T-helper 1 cell treated with Interleukin-12 subunit alpha and Interleukin-12 subunit beta and Interleukin-4 antibody, amounts not matched to agents 30 μg/mL and 1 μg/mL, for 36 hours (primary cell): ENCODE results near the gene TTC39C.
A peak's percentile ranks its signal among the peaks of the same experiment; 100 is the strongest.
"Not testable (repeated sequence)": the region's sequence is repeated elsewhere in the genome, so short reads cannot be mapped to it uniquely, and the experiment has no call there.

ENCODE experiments used
- H3K27ac Mint-ChIP-seq: one replicate; pipeline ENCODE4 v1.8.0; 2021; ENCODE audit warnings: mild to moderate bottlenecking, mixed read lengths
- H3K27me3 Mint-ChIP-seq: one replicate; pipeline ENCODE4 v1.8.0; 2021; ENCODE audit warnings: low read depth, mixed read lengths
- H3K36me3 Mint-ChIP-seq: one replicate; pipeline ENCODE4 v1.8.0; 2021; ENCODE audit warnings: low read depth, mixed read lengths
- H3K4me1 Mint-ChIP-seq: one replicate; pipeline ENCODE4 v1.8.0; 2021; ENCODE audit warnings: low read depth, mixed read lengths
- H3K4me3 Mint-ChIP-seq: one replicate; pipeline ENCODE4 v1.8.0; 2021; ENCODE audit warnings: mild to moderate bottlenecking, moderate library complexity, mixed read lengths
- H3K9me3 Mint-ChIP-seq: one replicate; pipeline ENCODE4 v1.8.0; 2021; ENCODE audit warnings: mixed read lengths

The TTC39C gene

GRCh38 chr18:24068945-24069693 is 54.6 kb downstream of the TTC39C start:
- Mint-ChIP-seq H3K9me3 (peaks cover 4% of the 10 kb centered on the region), H3K4me3 (no peak overlapping the region), H3K27ac (no peak overlapping the region), H3K36me3 (peaks cover 35% of the 10 kb centered on the region), H3K27me3 (no peaks in the 10 kb centered on the region), H3K4me1 (peaks cover 7% of the 10 kb centered on the region)

GRCh38 chr18:24071029-24071428 is 56.5 kb downstream of the TTC39C start:
- Mint-ChIP-seq H3K9me3 (peaks cover 8% of the 10 kb centered on the region), H3K36me3 (peaks cover 46% of the 10 kb centered on the region), H3K27ac (no peak overlapping the region), H3K4me3 (no peak overlapping the region), H3K4me1 (peaks cover 19% of the 10 kb centered on the region), H3K27me3 (no peaks in the 10 kb centered on the region)

GRCh38 chr18:24071779-24072178 is 57.2 kb downstream of the TTC39C start:
- H3K4me3 Mint-ChIP-seq: no peak overlapping the region
- no peaks in the 10 kb centered on the region for H3K27me3 Mint-ChIP-seq
- no peak overlapping the region for H3K27ac Mint-ChIP-seq
- H3K4me1 Mint-ChIP-seq: peaks cover 24% of the 10 kb centered on the region
- H3K36me3 Mint-ChIP-seq: peaks cover 47% of the 10 kb centered on the region
- peaks cover 8% of the 10 kb centered on the region for H3K9me3 Mint-ChIP-seq

- H3K27me3 Mint-ChIP-seq: no peaks in the 10 kb centered on the region
- H3K9me3 Mint-ChIP-seq: peaks cover 8% of the 10 kb centered on the region
- H3K36me3 Mint-ChIP-seq: peaks cover 44% of the 10 kb centered on the region
- peaks cover 29% of the 10 kb centered on the region for H3K4me1 Mint-ChIP-seq
- no peak overlapping the region for H3K4me3 Mint-ChIP-seq
- H3K27ac Mint-ChIP-seq: no peak overlapping the region
Measured at GRCh38 chr18:24072743-24073142, 58.2 kb downstream of the TTC39C start.

GRCh38 chr18:24073791-24074190 is 59.2 kb downstream of the TTC39C start:
- H3K4me1 Mint-ChIP-seq: peaks cover 28% of the 10 kb centered on the region

GRCh38 chr18:24074757-24075156 is 60.2 kb downstream of the TTC39C start:
- H3K9me3 Mint-ChIP-seq, H3K4me3 Mint-ChIP-seq, H3K27ac Mint-ChIP-seq, H3K27me3 Mint-ChIP-seq: not testable (repeated sequence)
- Mint-ChIP-seq H3K36me3 (peaks cover 41% of the 10 kb centered on the region), H3K4me1 (peaks cover 30% of the 10 kb centered on the region)

More at GRCh38 chr18:24073791-24074190, 59.2 kb downstream of the TTC39C start:
- H3K9me3 Mint-ChIP-seq: peaks cover 8% of the 10 kb centered on the region
- H3K4me3 Mint-ChIP-seq: no peak overlapping the region
- no peaks in the 10 kb centered on the region for H3K27me3 Mint-ChIP-seq
- peaks cover 41% of the 10 kb centered on the region for H3K36me3 Mint-ChIP-seq
- H3K27ac Mint-ChIP-seq: no peak overlapping the region

- Mint-ChIP-seq H3K4me3 (peak overlapping the region; percentile 2), H3K36me3 (peaks cover 40% of the 10 kb centered on the region), H3K9me3 (peaks cover 8% of the 10 kb centered on the region), H3K27me3 (no peaks in the 10 kb centered on the region), H3K4me1 (peaks cover 33% of the 10 kb centered on the region), H3K27ac (peak overlapping the region; percentile 55)
Measured at GRCh38 chr18:24075767-24076597, 61.4 kb downstream of the TTC39C start.

- no peak overlapping the region for H3K27ac Mint-ChIP-seq
- H3K4me3 Mint-ChIP-seq: no peak overlapping the region
- H3K4me1 Mint-ChIP-seq: peaks cover 34% of the 10 kb centered on the region
- peaks cover 8% of the 10 kb centered on the region for H3K9me3 Mint-ChIP-seq
- no peaks in the 10 kb centered on the region for H3K27me3 Mint-ChIP-seq
- H3K36me3 Mint-ChIP-seq: peaks cover 39% of the 10 kb centered on the region
Measured at GRCh38 chr18:24076950-24077349, 62.4 kb downstream of the TTC39C start.

GRCh38 chr18:24078391-24078790 is 63.8 kb downstream of the TTC39C start:
- Mint-ChIP-seq H3K27ac (no peak overlapping the region), H3K36me3 (peaks cover 38% of the 10 kb centered on the region), H3K27me3 (no peaks in the 10 kb centered on the region), H3K4me1 (peaks cover 37% of the 10 kb centered on the region), H3K4me3 (no peak overlapping the region), H3K9me3 (peaks cover 8% of the 10 kb centered on the region)

GRCh38 chr18:24080861-24081260 is 66.3 kb downstream of the TTC39C start:
- Mint-ChIP-seq H3K4me1 (peaks cover 31% of the 10 kb centered on the region), H3K36me3 (peaks cover 35% of the 10 kb centered on the region), H3K4me3 (no peak overlapping the region), H3K27me3 (no peaks in the 10 kb centered on the region), H3K27ac (no peak overlapping the region), H3K9me3 (no peaks in the 10 kb centered on the region)

- Mint-ChIP-seq H3K36me3 (peaks cover 33% of the 10 kb centered on the region), H3K27ac (no peak overlapping the region)
Measured at GRCh38 chr18:24083550-24083949, 69.0 kb downstream of the TTC39C start.

GRCh38 chr18:24086082-24086481 is 71.5 kb downstream of the TTC39C start:
- Mint-ChIP-seq H3K4me3 (no peak overlapping the region), H3K27ac (no peak overlapping the region), H3K4me1 (peaks cover 7% of the 10 kb centered on the region), H3K27me3 (no peaks in the 10 kb centered on the region), H3K36me3 (peaks cover 40% of the 10 kb centered on the region), H3K9me3 (no peaks in the 10 kb centered on the region)

More at GRCh38 chr18:24083550-24083949, 69.0 kb downstream of the TTC39C start:
- Mint-ChIP-seq H3K9me3 (no peaks in the 10 kb centered on the region), H3K4me3 (no peak overlapping the region), H3K27me3 (no peaks in the 10 kb centered on the region), H3K4me1 (peaks cover 13% of the 10 kb centered on the region)

- Mint-ChIP-seq H3K4me1 (peaks cover 7% of the 10 kb centered on the region), H3K36me3 (peaks cover 40% of the 10 kb centered on the region), H3K27ac (no peak overlapping the region)
Measured at GRCh38 chr18:24089076-24089475, 74.5 kb downstream of the TTC39C start.

GRCh38 chr18:24089515-24090337 is 75.2 kb downstream of the TTC39C start:
- H3K9me3 Mint-ChIP-seq: no peaks in the 10 kb centered on the region
- H3K27ac Mint-ChIP-seq: no peak overlapping the region
- peaks cover 13% of the 10 kb centered on the region for H3K4me1 Mint-ChIP-seq
- no peak overlapping the region for H3K4me3 Mint-ChIP-seq
- peaks cover 43% of the 10 kb centered on the region for H3K36me3 Mint-ChIP-seq
- H3K27me3 Mint-ChIP-seq: no peaks in the 10 kb centered on the region

More at GRCh38 chr18:24089076-24089475, 74.5 kb downstream of the TTC39C start:
- Mint-ChIP-seq H3K4me3 (no peak overlapping the region), H3K27me3 (no peaks in the 10 kb centered on the region), H3K9me3 (no peaks in the 10 kb centered on the region)
